Measurements from ENCODE around the gene FRMD4B. TPM values are rescaled to one million over a fixed set of nuclear protein-coding genes. Genes with fewer than 3 reads are reported as not detected.
A peak's percentile ranks its signal among the peaks of the same experiment; 100 is the strongest.

Gene FRMD4B
- total RNA-seq, 1 donor: 76.5 TPM

GRCh38 chr3:69142797-69143454 is 243.0 kb downstream of the FRMD4B start:
- DNase-seq (ENCODE audit: low read depth in 2 of 3, low spot score in 2 of 3): no peak

DNA sequence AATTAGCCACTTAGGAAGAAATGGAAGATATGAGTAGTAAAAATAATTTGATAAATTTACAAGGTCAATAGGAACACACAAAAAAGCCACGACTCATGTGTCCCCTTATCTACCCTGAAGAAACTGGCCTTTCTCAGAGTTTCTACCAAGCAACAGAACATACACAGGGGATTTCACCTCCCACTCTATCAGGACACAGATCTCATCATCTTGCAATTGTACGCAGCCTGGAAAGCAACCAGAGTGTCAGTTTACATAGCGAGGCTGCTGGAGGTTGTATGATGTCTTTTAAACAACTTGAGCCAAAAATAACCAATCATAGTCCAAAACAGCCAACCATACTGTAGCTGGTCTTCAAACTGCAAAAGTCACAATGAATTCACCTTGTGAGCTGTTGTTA is 243.8 kb downstream of the FRMD4B start:
- DNase-seq (ENCODE audit: low read depth in 2 of 3, low spot score in 2 of 3): no peak

DNA sequence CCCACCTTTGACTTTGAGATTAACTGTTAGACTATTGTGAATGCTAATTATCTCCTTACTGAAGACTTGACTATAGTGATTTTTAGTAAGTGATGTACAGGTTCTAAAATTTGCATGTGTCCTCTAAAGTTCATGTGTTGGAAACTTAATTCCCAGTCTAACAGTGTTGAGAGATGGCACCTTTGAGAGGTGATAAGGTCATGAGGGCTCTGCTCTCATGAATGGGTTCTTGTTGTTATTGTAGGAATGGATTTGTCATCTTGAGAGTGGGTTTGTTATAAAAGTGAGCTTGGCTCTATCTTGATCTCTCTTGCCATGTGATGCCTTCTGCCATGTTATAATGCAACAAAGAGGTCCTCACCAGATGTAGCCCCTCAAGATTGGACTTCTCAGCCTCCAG is 244.6 kb downstream of the FRMD4B start:
- DNase-seq (ENCODE audit: low read depth in 2 of 3, low spot score in 2 of 3): no peak

DNA sequence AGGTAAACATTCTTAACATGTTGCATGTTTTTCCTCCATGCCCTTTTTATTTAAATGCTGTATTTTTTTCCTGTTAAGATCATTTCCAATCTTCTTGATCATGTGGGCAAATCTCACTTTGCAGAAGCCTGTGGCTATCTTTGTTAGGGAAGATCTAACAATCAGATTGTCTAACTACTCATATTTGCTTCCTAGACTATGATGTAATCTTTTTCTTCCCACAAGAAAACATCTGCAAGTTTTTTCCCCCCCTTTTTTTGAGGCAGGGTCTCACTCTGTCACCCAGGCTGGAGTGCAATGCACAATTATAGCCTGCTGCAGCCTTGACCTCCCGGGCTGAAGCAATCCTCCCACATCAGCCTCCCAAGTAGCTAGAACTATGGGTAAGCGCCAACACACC is 248.5 kb downstream of the FRMD4B start:
- no peak for DNase-seq (ENCODE audit: low read depth in 2 of 3, low spot score in 2 of 3)

GRCh38 chr3:69137005-69137404 is 248.9 kb downstream of the FRMD4B start:
- DNase-seq (ENCODE audit: low read depth in 2 of 3, low spot score in 2 of 3): no peak

GRCh38 chr3:69130689-69131088 is 255.2 kb downstream of the FRMD4B start:
- no peak for DNase-seq (ENCODE audit: low read depth in 2 of 3, low spot score in 2 of 3)

DNA sequence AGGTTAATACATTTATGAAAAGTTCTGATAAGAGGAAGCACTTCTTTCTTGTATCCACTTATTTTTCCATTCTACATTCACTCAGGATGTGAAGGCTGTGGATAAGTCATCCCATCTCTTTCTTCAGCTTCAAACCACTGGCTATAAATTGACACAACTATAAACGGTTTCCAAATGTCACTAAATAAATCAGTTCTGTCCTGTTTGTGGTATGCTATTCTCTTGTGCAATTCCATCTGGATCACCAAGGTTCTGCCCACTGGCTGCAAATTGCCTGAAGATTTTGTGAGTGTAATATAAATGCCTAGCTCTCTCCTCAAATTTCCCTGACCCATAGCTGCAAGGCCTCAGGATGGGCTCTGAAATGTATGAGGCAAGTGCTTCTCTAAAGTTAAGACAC is 256.4 kb downstream of the FRMD4B start:
- no peak for DNase-seq (ENCODE audit: low read depth in 2 of 3, low spot score in 2 of 3)

- DNase-seq (ENCODE audit: low read depth in 2 of 3, low spot score in 2 of 3): no peak
Observed at GRCh38 chr3:69128509-69128908, 257.4 kb downstream of the FRMD4B start.

GRCh38 chr3:69126999-69127398 is 258.9 kb downstream of the FRMD4B start:
- DNase-seq (ENCODE audit: low read depth in 2 of 3, low spot score in 2 of 3): no peak

DNA sequence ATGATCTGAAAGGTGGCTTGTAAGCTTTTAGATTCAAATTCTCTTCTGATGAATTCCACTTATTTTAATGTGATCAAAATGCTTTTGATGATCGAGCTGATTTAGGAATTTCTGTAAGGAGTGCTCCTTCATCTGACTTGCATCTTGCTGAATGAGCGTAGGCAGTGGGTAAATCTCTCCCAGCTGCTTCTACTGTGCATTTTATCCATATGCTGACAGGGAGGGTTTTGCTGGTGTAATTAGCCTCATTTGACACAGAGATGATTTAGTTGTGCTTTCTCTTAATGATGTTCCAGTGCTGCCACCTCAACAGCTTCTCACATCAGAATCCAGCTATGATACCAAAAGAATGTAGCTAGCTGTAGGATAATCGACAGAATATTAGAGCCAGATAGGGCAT is 259.7 kb downstream of the FRMD4B start:
- no peak for DNase-seq (ENCODE audit: low read depth in 2 of 3, low spot score in 2 of 3)

DNA sequence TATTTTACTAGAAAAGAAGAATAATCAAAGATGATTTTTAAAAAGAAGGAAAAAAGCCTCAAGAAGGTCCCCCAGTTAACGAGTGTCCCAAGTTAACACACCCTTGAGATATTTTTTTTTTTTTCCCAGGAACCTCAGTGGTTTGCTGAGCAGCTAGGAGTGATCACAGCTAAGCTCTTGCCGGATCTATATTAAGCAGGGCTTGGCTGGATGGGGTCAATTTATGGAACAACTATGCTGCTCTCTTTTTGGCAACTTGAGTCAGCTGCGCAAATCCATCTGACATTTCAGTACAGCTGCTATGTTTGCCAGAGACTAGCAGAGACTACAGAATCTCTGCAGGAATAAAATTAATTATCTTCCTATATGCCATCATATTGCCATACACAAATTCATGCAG is 263.5 kb downstream of the FRMD4B start, which contains the start of gene LMOD3:
LMOD3 (minus strand) TSS at position 193 of the 400 bp plus-strand sequence. CDS start 209 bp downstream, outside the sequence.
- DNase-seq (ENCODE audit: low read depth in 2 of 3, low spot score in 2 of 3): no peak

DNA sequence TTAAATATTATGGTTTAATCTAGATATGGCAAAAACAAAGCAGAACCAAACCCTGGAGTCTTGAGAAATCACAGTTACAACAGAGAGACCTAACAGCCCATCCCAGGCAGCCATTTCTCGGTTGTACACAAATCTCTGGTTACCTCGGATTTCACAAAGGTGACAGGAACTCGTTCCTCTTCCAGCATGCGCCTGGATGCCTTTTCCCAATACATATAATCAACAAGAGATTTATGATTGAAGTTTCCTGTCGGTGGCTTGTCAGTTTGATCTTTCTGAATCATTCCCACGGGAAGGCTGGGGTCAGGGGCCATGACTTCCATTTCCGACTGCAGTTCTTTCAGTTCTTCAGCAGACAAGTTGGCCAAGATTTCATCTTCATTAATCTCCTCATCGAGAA is 263.9 kb downstream of the FRMD4B start:
- DNase-seq (ENCODE audit: low read depth in 2 of 3, low spot score in 2 of 3): no peak

- no peak for DNase-seq (ENCODE audit: low read depth in 2 of 3, low spot score in 2 of 3)
Observed at GRCh38 chr3:69121513-69121912, 264.4 kb downstream of the FRMD4B start.

GRCh38 chr3:69120879-69121464 is 264.9 kb downstream of the FRMD4B start:
- peak; percentile 62 to 88 (median 77) for DNase-seq (ENCODE audit: low read depth in 2 of 3, low spot score in 2 of 3)
